GM19463 (cell line): Measurements from ENCODE around the gene TDRD9.
A peak's percentile ranks its signal among the peaks of the same experiment; 100 is the strongest.
"Not testable (repeated sequence)": the region's sequence is repeated elsewhere in the genome, so short reads cannot be mapped to it uniquely, and the experiment has no call there.

Experiments used
- ATAC-seq: cut with Tn5 transposase; IDR thresholded peaks from one replicate; pipeline ENCODE4 v1.9.1; 2021; ENCODE audit warnings: mild to moderate bottlenecking, moderate library complexity; ENCODE audit not compliant: unreplicated experiment

TDRD9 gene

GRCh38 chr14:103892247-103892646 is 36.0 kb upstream of the TDRD9 start:
- ATAC-seq = no peak

GRCh38 chr14:103894034-103894722 is 34.1 kb upstream of the TDRD9 start:
- no peak for ATAC-seq

- ATAC-seq = no peak
These were observed 33.6 kb upstream of the TDRD9 start for GRCh38 chr14:103894723-103895059.

GRCh38 chr14:103896578-103896977 is 31.7 kb upstream of the TDRD9 start:
- ATAC-seq = no peak

GRCh38 chr14:103897075-103897947 is 30.9 kb upstream of the TDRD9 start:
- no peak for ATAC-seq

- no peak for ATAC-seq
These were observed 30.1 kb upstream of the TDRD9 start for GRCh38 chr14:103898204-103898603.

- ATAC-seq = no peak
These were observed 29.5 kb upstream of the TDRD9 start for GRCh38 chr14:103898711-103899110.

GRCh38 chr14:103899316-103899715 is 28.9 kb upstream of the TDRD9 start:
- no peak for ATAC-seq

- no peak for ATAC-seq
These were observed 28.4 kb upstream of the TDRD9 start for GRCh38 chr14:103899833-103900232.

- ATAC-seq = no peak
These were observed 23.7 kb upstream of the TDRD9 start for GRCh38 chr14:103904493-103905107.

- no peak for ATAC-seq
These were observed 22.3 kb upstream of the TDRD9 start for GRCh38 chr14:103905842-103906456.

- no peak for ATAC-seq
These were observed 19.7 kb upstream of the TDRD9 start for GRCh38 chr14:103908580-103908979.

GRCh38 chr14:103909531-103910261 is 18.6 kb upstream of the TDRD9 start:
- no peak for ATAC-seq

- ATAC-seq = peak; percentile 62
These were observed 17.9 kb upstream of the TDRD9 start for GRCh38 chr14:103910262-103910935.

GRCh38 chr14:103910984-103911383 is 17.3 kb upstream of the TDRD9 start:
- no peak for ATAC-seq

- ATAC-seq = no peak
These were observed 12.6 kb upstream of the TDRD9 start for GRCh38 chr14:103915616-103916015.

- ATAC-seq = no peak
These were observed 11.5 kb upstream of the TDRD9 start for GRCh38 chr14:103916636-103917262.

GRCh38 chr14:103920981-103921854 is 7.0 kb upstream of the TDRD9 start:
- peak; percentile 97 for ATAC-seq

GRCh38 chr14:103921855-103922200 is 6.4 kb upstream of the TDRD9 start:
- not testable (repeated sequence) for ATAC-seq
